Ascending aorta (tissue), 2 donors: ENCODE results near the gene ELOA. TPM values are rescaled to one million over a fixed set of nuclear protein-coding genes. Genes with fewer than 3 reads are reported as not detected.
"Not testable (repeated sequence)": the region's sequence is repeated elsewhere in the genome, so short reads cannot be mapped to it uniquely, and the experiment has no call there.

Experiments
- DNase-seq, 2 donors: peaks; one replicate each; pipeline ENCODE4 v3.0.0-alpha.2; 2019; ENCODE audit warnings: low spot score in 2 of 2
- H3K27ac ChIP-seq, 2 donors: fragments of 200-600 bp; sonication (generic); one replicate each; pipeline ENCODE4 v1.5.1; 2016 to 2017; ENCODE audit warnings: mild to moderate bottlenecking in 1 of 2
- H3K27me3 ChIP-seq: fragments of 200-600 bp; sonication (generic); one replicate; pipeline ENCODE4 v1.5.1; 2017
- H3K36me3 ChIP-seq, 2 donors: fragments of 200-600 bp; sonication (generic); one replicate each; pipeline ENCODE4 v1.5.1; 2016
- H3K4me1 ChIP-seq, 2 donors: fragments of 200-600 bp; sonication (generic); one replicate each; pipeline ENCODE4 v1.5.1; 2016 to 2017; ENCODE audit warnings: mild to moderate bottlenecking in 1 of 2
- H3K4me3 ChIP-seq, 2 donors: fragments of 200-600 bp; sonication (generic); one replicate each; pipeline ENCODE4 v1.5.1; 2016 to 2017; ENCODE audit warnings: mild to moderate bottlenecking in 1 of 2
- H3K9me3 ChIP-seq, 2 donors: fragments of 200-600 bp; sonication (generic); one replicate each; pipeline ENCODE4 v1.5.1; 2016
- CTCF ChIP-seq, 3 experiments: fragments of 200-600 bp in 2 of 3; fragments of 450-650 bp in 1 of 3; sonication (generic) in 2 of 3; IDR thresholded peaks; one replicate each; pipeline ENCODE4 v1.5.1; 2016 to 2019; ENCODE audit warnings: antibody characterized with exemption in 3 of 3, mild to moderate bottlenecking in 1 of 3, moderate library complexity in 1 of 3
- intact Hi-C: fragments of 100-400 bp; cut with DNase I; formaldehyde crosslinking; loops from one replicate; pipeline ENCODE4 v1.15.1; 2023
- total RNA-seq: library from RNA; depleted of rRNA; stranded (reverse); fragments of >200 nt; gene quantifications from one replicate; pipeline ENCODE4 v1.1.0, GENCODE V29; 2016

Gene ELOA
- total RNA-seq, 1 donor from 2014 or later: 22.6 TPM

- intact Hi-C loops: no loop called here
- Histone ChIP-seq H3K4me3 (no peak overlapping the region), H3K36me3 (no peaks in the 10 kb centered on the region), H3K27me3 (no peaks in the 10 kb centered on the region), H3K9me3 (no peaks in the 10 kb centered on the region), H3K27ac (no peak overlapping the region), H3K4me1 (no peaks in the 10 kb centered on the region)
- TF ChIP-seq CTCF (IDR thresholded peaks at IDR 0.05): no peak
- no peak for DNase-seq
These were observed 20.6 kb upstream of the ELOA start for GRCh38 chr1:23722652-23723051.

- intact Hi-C loops: no loop called here
- H3K27me3 ChIP-seq: no peaks in the 10 kb centered on the region
- no peak overlapping the region for H3K4me3 ChIP-seq
- no peak for TF ChIP-seq CTCF (IDR thresholded peaks at IDR 0.05)
- no peaks in the 10 kb centered on the region for H3K9me3 ChIP-seq
- no peaks in the 10 kb centered on the region for H3K4me1 ChIP-seq
- no peak for DNase-seq
- no peaks in the 10 kb centered on the region for H3K36me3 ChIP-seq
- H3K27ac ChIP-seq: no peak overlapping the region
These were observed 16.6 kb upstream of the ELOA start for GRCh38 chr1:23726686-23727085.

- H3K36me3 ChIP-seq: no peaks in the 10 kb centered on the region
- no peaks in the 10 kb centered on the region for H3K4me1 ChIP-seq
- no peaks in the 10 kb centered on the region for H3K27me3 ChIP-seq
- TF ChIP-seq CTCF (IDR thresholded peaks at IDR 0.05): no peak
- no peak overlapping the region for H3K27ac ChIP-seq
- H3K4me3 ChIP-seq: no peak overlapping the region
- no peaks in the 10 kb centered on the region for H3K9me3 ChIP-seq
- DNase-seq: peak; percentile 16 to 74
- intact Hi-C loops: no loop called here
These were observed 15.9 kb upstream of the ELOA start for GRCh38 chr1:23727362-23727811.

- TF ChIP-seq CTCF (IDR thresholded peaks at IDR 0.05): no peak
- Histone ChIP-seq H3K27me3 (no peaks in the 10 kb centered on the region), H3K36me3 (no peaks in the 10 kb centered on the region), H3K4me3 (no peak overlapping the region), H3K27ac (no peak overlapping the region), H3K4me1 (no peaks in the 10 kb centered on the region), H3K9me3 (no peaks in the 10 kb centered on the region)
- DNase-seq: no peak
- intact Hi-C loops: no loop called here
These were observed 10.7 kb upstream of the ELOA start for GRCh38 chr1:23732363-23733224.

GRCh38 chr1:23733281-23733680 lies 10.0 kb upstream of the ELOA start:
- DNase-seq, intact Hi-C loops, H3K4me3 ChIP-seq, H3K27me3 ChIP-seq, H3K4me1 ChIP-seq, H3K36me3 ChIP-seq, H3K27ac ChIP-seq, H3K9me3 ChIP-seq: not testable (repeated sequence)

GRCh38 chr1:23736437-23737134 lies 6.7 kb upstream of the ELOA start:
- intact Hi-C loops: no loop called here
- Histone ChIP-seq H3K27me3 (no peaks in the 10 kb centered on the region), H3K4me3 (no peak overlapping the region), H3K9me3 (no peaks in the 10 kb centered on the region), H3K27ac (no peak overlapping the region), H3K36me3 (no peaks in the 10 kb centered on the region), H3K4me1 (no peaks in the 10 kb centered on the region)
- no peak for DNase-seq
- TF ChIP-seq CTCF (IDR thresholded peaks at IDR 0.05): no peak
